Activated naive CD4-positive, alpha-beta T cell treated with anti-CD3 and anti-CD28 coated beads, Interleukin-2, amount 10 ng/mL, durations not matched to agents 7 days and 5 days (primary cell): ENCODE data around the gene SLC6A2.

ENCODE experiments used
- CTCF ChIA-PET: fragments of 350-600 bp; sonication (Branson Sonifier 250); formaldehyde crosslinking; loops from one replicate; lab custom pipeline; 2021; ENCODE audit warnings: antibody characterized with exemption; lab: Charles Lee
- DNase-seq: peaks from one replicate; pipeline ENCODE4 v3.0.0-alpha.2; 2020
- H3K27ac Mint-ChIP-seq: one replicate; pipeline ENCODE4 v1.8.0; 2021; ENCODE audit warnings: mild to moderate bottlenecking, moderate library complexity, mixed read lengths
- H3K27me3 Mint-ChIP-seq: one replicate; pipeline ENCODE4 v1.8.0; 2021; ENCODE audit warnings: mild to moderate bottlenecking, mixed read lengths
- H3K36me3 Mint-ChIP-seq: one replicate; pipeline ENCODE4 v1.8.0; 2021; ENCODE audit warnings: mixed read lengths
- H3K4me1 Mint-ChIP-seq: one replicate; pipeline ENCODE4 v1.8.0; 2021; ENCODE audit warnings: mixed read lengths
- H3K4me3 Mint-ChIP-seq: one replicate; pipeline ENCODE4 v1.8.0; 2021; ENCODE audit warnings: mild to moderate bottlenecking, moderate library complexity, mixed read lengths
- H3K9me3 Mint-ChIP-seq: one replicate; pipeline ENCODE4 v1.8.0; 2021; ENCODE audit warnings: mixed read lengths

SLC6A2 gene

GRCh38 chr16:55671206-55671973, 15.6 kb downstream of the SLC6A2 start:
- no peaks in the 10 kb centered on the region for H3K4me1 Mint-ChIP-seq
- no peak overlapping the region for H3K4me3 Mint-ChIP-seq
- no peak overlapping the region for H3K27ac Mint-ChIP-seq
- no peaks in the 10 kb centered on the region for H3K36me3 Mint-ChIP-seq
- DNase-seq = no peak
- no peaks in the 10 kb centered on the region for H3K27me3 Mint-ChIP-seq
- CTCF ChIA-PET = no interaction called here
- no peaks in the 10 kb centered on the region for H3K9me3 Mint-ChIP-seq

- no peak overlapping the region for H3K4me3 Mint-ChIP-seq
- CTCF ChIA-PET = no interaction called here
These were observed 16.1 kb downstream of the SLC6A2 start for GRCh38 chr16:55671974-55672280.

GRCh38 chr16:55672471-55672870, 16.7 kb downstream of the SLC6A2 start:
- no peaks in the 10 kb centered on the region for H3K9me3 Mint-ChIP-seq
- CTCF ChIA-PET = no interaction called here
- DNase-seq = no peak
- H3K27me3 Mint-ChIP-seq = no peaks in the 10 kb centered on the region
- no peak overlapping the region for H3K27ac Mint-ChIP-seq
- H3K36me3 Mint-ChIP-seq = no peaks in the 10 kb centered on the region
- H3K4me3 Mint-ChIP-seq = no peak overlapping the region
- H3K4me1 Mint-ChIP-seq = no peaks in the 10 kb centered on the region

More at GRCh38 chr16:55671974-55672280, 16.1 kb downstream of the SLC6A2 start:
- H3K27me3 Mint-ChIP-seq = no peaks in the 10 kb centered on the region
- DNase-seq = no peak
- no peaks in the 10 kb centered on the region for H3K36me3 Mint-ChIP-seq
- no peaks in the 10 kb centered on the region for H3K4me1 Mint-ChIP-seq
- no peak overlapping the region for H3K27ac Mint-ChIP-seq
- H3K9me3 Mint-ChIP-seq = no peaks in the 10 kb centered on the region

- H3K4me3 Mint-ChIP-seq = no peak overlapping the region
- no peaks in the 10 kb centered on the region for H3K36me3 Mint-ChIP-seq
- H3K4me1 Mint-ChIP-seq = no peaks in the 10 kb centered on the region
- CTCF ChIA-PET = no interaction called here
- H3K27ac Mint-ChIP-seq = no peak overlapping the region
- H3K9me3 Mint-ChIP-seq = no peaks in the 10 kb centered on the region
- DNase-seq = no peak
- no peaks in the 10 kb centered on the region for H3K27me3 Mint-ChIP-seq
These were observed 22.5 kb downstream of the SLC6A2 start for GRCh38 chr16:55678161-55678821.

- CTCF ChIA-PET = no interaction called here
- Mint-ChIP-seq H3K27ac (no peak overlapping the region), H3K36me3 (no peaks in the 10 kb centered on the region), H3K4me3 (no peak overlapping the region), H3K9me3 (no peaks in the 10 kb centered on the region), H3K4me1 (no peaks in the 10 kb centered on the region), H3K27me3 (no peaks in the 10 kb centered on the region)
- no peak for DNase-seq
These were observed 26.3 kb downstream of the SLC6A2 start for GRCh38 chr16:55682086-55682485.

GRCh38 chr16:55685973-55686372, 30.2 kb downstream of the SLC6A2 start:
- CTCF ChIA-PET = interaction anchor here (1.3 kb wide), 1 partner anchor 10 kb away, joined by 3 read pairs; no protein-coding TSS in a partner anchor
- Mint-ChIP-seq H3K36me3 (no peaks in the 10 kb centered on the region), H3K9me3 (no peaks in the 10 kb centered on the region), H3K4me3 (no peak overlapping the region), H3K27ac (no peak overlapping the region), H3K4me1 (no peaks in the 10 kb centered on the region), H3K27me3 (no peaks in the 10 kb centered on the region)
- DNase-seq = no peak

- Mint-ChIP-seq H3K9me3 (no peaks in the 10 kb centered on the region), H3K27me3 (no peaks in the 10 kb centered on the region), H3K36me3 (no peaks in the 10 kb centered on the region), H3K27ac (no peak overlapping the region), H3K4me3 (no peak overlapping the region), H3K4me1 (no peaks in the 10 kb centered on the region)
- CTCF ChIA-PET = interaction anchor here (1.3 kb wide), 1 partner anchor 9 kb away, joined by 3 read pairs; no protein-coding TSS in a partner anchor
- no peak for DNase-seq
These were observed 30.9 kb downstream of the SLC6A2 start for GRCh38 chr16:55686671-55687070.

- H3K27me3 Mint-ChIP-seq = no peaks in the 10 kb centered on the region
- H3K4me1 Mint-ChIP-seq = no peaks in the 10 kb centered on the region
- H3K4me3 Mint-ChIP-seq = no peak overlapping the region
- no peak overlapping the region for H3K27ac Mint-ChIP-seq
- H3K36me3 Mint-ChIP-seq = no peaks in the 10 kb centered on the region
- DNase-seq = no peak
- no peaks in the 10 kb centered on the region for H3K9me3 Mint-ChIP-seq
- CTCF ChIA-PET = interaction anchor here (1.4 to 1.6 kb wide), 2 partner anchors 17 to 223 kb away, joined by 5 read pairs; no protein-coding TSS in a partner anchor
These were observed 32.0 kb downstream of the SLC6A2 start for GRCh38 chr16:55687802-55688201.

GRCh38 chr16:55690841-55691240, 35.1 kb downstream of the SLC6A2 start:
- Mint-ChIP-seq H3K36me3 (no peaks in the 10 kb centered on the region), H3K4me1 (no peaks in the 10 kb centered on the region), H3K27ac (no peak overlapping the region), H3K4me3 (no peak overlapping the region), H3K9me3 (no peaks in the 10 kb centered on the region), H3K27me3 (no peaks in the 10 kb centered on the region)
- CTCF ChIA-PET = no interaction called here
- no peak for DNase-seq

GRCh38 chr16:55691771-55692170, 36.0 kb downstream of the SLC6A2 start:
- CTCF ChIA-PET = no interaction called here
- Mint-ChIP-seq H3K36me3 (no peaks in the 10 kb centered on the region), H3K27ac (no peak overlapping the region), H3K4me1 (no peaks in the 10 kb centered on the region), H3K4me3 (no peak overlapping the region), H3K9me3 (no peaks in the 10 kb centered on the region), H3K27me3 (no peaks in the 10 kb centered on the region)
- DNase-seq = no peak

GRCh38 chr16:55695595-55695994, 39.8 kb downstream of the SLC6A2 start:
- Mint-ChIP-seq H3K27ac (no peak overlapping the region), H3K27me3 (no peaks in the 10 kb centered on the region), H3K4me3 (no peak overlapping the region), H3K36me3 (no peaks in the 10 kb centered on the region), H3K4me1 (no peaks in the 10 kb centered on the region), H3K9me3 (no peaks in the 10 kb centered on the region)
- CTCF ChIA-PET = interaction anchor here (0.7 to 2.5 kb wide), 4 partner anchors 9 to 231 kb away, joined by 3 to 8 read pairs (median 4); no protein-coding TSS in a partner anchor
- no peak for DNase-seq

GRCh38 chr16:55697867-55698266, 42.1 kb downstream of the SLC6A2 start:
- no peak for DNase-seq
- Mint-ChIP-seq H3K4me1 (peaks cover 2% of the 10 kb centered on the region), H3K4me3 (no peak overlapping the region), H3K27me3 (no peaks in the 10 kb centered on the region), H3K9me3 (no peaks in the 10 kb centered on the region), H3K36me3 (no peaks in the 10 kb centered on the region), H3K27ac (no peak overlapping the region)
- CTCF ChIA-PET = no interaction called here

GRCh38 chr16:55698331-55698730, 42.5 kb downstream of the SLC6A2 start:
- no peak for DNase-seq
- Mint-ChIP-seq H3K4me1 (peaks cover 6% of the 10 kb centered on the region), H3K27ac (no peak overlapping the region), H3K36me3 (no peaks in the 10 kb centered on the region), H3K4me3 (no peak overlapping the region), H3K9me3 (no peaks in the 10 kb centered on the region), H3K27me3 (peaks cover 4% of the 10 kb centered on the region)
- CTCF ChIA-PET = interaction anchor here (0.8 kb wide), 1 partner anchor 233 kb away, joined by 3 read pairs; no protein-coding TSS in a partner anchor

- H3K27ac Mint-ChIP-seq = no peak overlapping the region
- H3K9me3 Mint-ChIP-seq = no peaks in the 10 kb centered on the region
- no peak for DNase-seq
- H3K4me3 Mint-ChIP-seq = no peak overlapping the region
- CTCF ChIA-PET = interaction anchor here (0.8 kb wide), 1 partner anchor 234 kb away, joined by 3 read pairs; no protein-coding TSS in a partner anchor
- peaks cover 7% of the 10 kb centered on the region for H3K27me3 Mint-ChIP-seq
- peaks cover 6% of the 10 kb centered on the region for H3K4me1 Mint-ChIP-seq
- H3K36me3 Mint-ChIP-seq = no peaks in the 10 kb centered on the region
These were observed 43.2 kb downstream of the SLC6A2 start for GRCh38 chr16:55698946-55699345.

- Mint-ChIP-seq H3K4me1 (peaks cover 6% of the 10 kb centered on the region), H3K27me3 (peaks cover 7% of the 10 kb centered on the region), H3K36me3 (no peaks in the 10 kb centered on the region), H3K9me3 (no peaks in the 10 kb centered on the region), H3K27ac (no peak overlapping the region), H3K4me3 (no peak overlapping the region)
- CTCF ChIA-PET = interaction anchor here (0.9 to 8.1 kb wide), 2 partner anchors 163 to 235 kb away, joined by 3 to 125 read pairs; no protein-coding TSS in a partner anchor
- DNase-seq = no peak
These were observed 43.8 kb downstream of the SLC6A2 start for GRCh38 chr16:55699616-55700015.
